Stimulated activated CD4-positive, alpha-beta T cell treated with anti-CD3 and anti-CD28 coated beads, Interleukin-15, amount 100 ng/mL, for 48 hours (primary cell): Measurements from ENCODE around the gene PLK1.
"Not testable (repeated sequence)": the region's sequence is repeated elsewhere in the genome, so short reads cannot be mapped to it uniquely, and the experiment has no call there.

Experiments used
- DNase-seq, 2 donors: peaks; one replicate each; pipeline ENCODE4 v3.0.0-alpha.2; 2020; ENCODE audit warnings: low read depth in 2 of 2

Gene PLK1

DNA sequence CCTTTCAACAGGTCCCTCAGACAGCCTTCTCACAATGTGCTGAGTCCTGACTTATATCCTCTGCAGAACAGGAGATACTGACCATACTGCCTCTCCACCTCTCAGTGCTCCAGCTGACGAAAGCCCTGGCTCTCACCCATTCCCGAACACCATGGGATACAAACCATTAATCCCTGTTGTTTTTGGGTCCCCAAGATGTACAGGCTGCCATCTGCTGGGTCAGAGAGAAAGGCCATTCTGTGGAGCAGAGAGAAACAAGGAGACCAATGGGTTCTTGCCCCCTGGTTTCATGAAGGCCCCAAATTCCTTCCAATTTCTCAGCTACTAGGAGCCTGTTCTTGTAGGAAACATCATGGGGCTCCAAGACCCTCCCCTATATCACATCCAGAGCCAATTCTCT lies 31.3 kb downstream of the PLK1 start:
- no peak for DNase-seq

GRCh38 chr16:23710504-23710903 lies 31.8 kb downstream of the PLK1 start:
- no peak for DNase-seq

- no peak for DNase-seq
Measured at GRCh38 chr16:23711785-23712184, 33.1 kb downstream of the PLK1 start.

DNA sequence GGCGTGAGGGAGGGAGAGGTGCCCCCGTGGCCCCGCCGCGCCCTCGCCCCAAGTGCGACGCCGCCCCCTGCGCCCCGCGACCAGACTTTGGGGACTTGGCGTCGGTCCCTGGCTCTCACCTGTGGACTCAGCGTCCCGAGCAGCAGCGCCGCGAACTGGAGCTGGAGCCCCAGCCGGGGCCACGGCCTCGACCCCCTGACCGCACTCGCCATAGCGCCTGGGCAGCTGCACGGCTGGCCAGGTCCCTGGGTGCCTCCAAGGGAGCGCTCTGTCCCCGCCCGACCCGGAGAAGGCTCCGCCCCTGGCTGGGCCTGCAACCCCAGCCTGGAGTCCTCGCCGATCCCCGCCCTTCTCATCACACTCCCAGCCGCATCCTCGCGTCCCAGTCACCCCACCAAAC lies 34.3 kb downstream of the PLK1 start, which contains the start of gene ERN2:
TSS of gene ERN2 (minus strand) at position 247 of the 400 bp plus-strand sequence. CDS start at position 212, 35 bp downstream.
- DNase-seq: no peak

GRCh38 chr16:23716484-23716883 lies 37.8 kb downstream of the PLK1 start:
- DNase-seq: no peak

GRCh38 chr16:23722613-23723240 lies 44.0 kb downstream of the PLK1 start:
- DNase-seq: not testable (repeated sequence)

DNA sequence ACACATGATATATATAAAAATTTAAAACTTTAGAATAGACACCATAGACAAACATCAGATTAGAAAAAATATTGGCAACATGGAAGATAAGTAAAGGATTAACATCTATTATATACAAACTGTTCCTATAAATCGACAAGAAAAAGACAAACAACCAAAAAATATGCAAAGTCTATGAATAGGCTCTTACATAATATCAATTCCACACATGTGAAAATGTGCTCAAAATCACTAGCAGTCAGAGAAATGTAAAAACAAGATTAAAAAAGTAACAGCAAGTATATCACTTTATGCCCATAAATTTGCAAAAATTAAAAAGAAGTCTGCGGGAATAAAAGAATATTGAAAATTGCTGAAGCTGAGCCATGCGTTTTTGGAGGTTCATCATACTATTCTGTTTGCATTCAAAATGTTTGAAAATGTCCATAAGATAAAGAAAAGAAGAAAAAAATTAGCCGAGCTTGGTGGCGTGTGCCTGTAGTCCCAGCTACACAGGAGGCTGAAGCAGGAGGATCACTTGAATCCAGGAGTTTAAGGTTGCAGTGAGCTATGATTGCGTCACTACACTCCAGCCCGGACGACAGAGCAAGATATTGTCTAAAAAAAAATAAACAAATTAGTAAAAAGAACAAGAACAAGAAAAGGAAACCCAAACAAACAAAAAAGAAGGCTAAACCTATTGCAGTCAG lies 45.6 kb downstream of the PLK1 start:
- DNase-seq: no peak

DNA sequence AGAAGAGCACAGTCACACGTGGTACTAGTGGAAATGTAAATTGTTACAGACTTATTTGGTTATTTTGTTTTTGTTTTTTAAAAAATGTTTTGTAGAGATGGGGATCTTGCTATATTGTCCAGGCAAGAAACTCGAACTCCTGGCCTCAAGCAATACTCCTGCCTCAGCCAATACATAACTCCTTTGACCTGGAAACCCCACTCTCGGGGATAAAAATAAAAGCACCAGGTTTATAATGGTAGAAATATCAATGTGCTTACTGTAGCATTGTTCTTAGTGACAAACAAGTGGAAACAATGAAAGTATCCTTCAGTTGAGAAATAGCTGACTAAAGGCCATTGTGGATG lies 46.1 kb downstream of the PLK1 start:
- no peak for DNase-seq

DNA sequence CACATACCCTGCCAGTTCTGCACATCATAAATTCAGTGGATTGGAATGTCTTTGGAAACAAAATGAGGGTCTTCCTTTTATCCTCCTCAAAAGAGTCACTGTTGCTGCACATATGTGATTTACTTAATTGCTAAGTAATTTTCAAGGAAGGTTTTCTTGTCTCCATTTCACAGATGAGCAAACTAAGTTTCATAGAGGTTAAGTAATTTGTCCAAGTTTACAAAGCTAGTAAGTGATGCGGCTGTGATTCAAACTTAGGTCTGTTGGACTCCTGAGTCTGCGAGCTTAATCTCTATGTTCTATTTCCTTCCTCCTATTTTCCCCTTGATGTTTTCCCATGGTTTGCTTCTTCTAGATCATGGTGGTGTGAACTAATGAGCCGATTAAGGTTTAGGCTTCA lies 48.0 kb downstream of the PLK1 start:
- no peak for DNase-seq

DNA sequence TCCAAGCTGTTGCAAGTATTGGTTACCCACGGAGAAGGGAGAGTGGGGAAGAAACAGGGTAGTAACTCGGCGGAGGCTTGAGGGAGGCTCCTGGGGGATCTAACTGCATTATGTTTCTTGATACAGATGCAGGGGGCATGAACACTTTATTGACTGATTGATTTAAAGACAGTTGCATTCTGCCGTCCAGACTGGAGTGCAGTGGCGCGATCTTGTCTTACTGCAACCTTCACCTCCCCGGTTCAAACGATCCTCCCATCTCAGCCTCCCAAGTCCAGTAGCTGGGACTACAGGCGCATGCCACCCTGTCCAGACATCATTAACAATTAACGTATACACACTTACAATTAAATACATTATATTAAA lies 49.4 kb downstream of the PLK1 start:
- DNase-seq: no peak

DNA sequence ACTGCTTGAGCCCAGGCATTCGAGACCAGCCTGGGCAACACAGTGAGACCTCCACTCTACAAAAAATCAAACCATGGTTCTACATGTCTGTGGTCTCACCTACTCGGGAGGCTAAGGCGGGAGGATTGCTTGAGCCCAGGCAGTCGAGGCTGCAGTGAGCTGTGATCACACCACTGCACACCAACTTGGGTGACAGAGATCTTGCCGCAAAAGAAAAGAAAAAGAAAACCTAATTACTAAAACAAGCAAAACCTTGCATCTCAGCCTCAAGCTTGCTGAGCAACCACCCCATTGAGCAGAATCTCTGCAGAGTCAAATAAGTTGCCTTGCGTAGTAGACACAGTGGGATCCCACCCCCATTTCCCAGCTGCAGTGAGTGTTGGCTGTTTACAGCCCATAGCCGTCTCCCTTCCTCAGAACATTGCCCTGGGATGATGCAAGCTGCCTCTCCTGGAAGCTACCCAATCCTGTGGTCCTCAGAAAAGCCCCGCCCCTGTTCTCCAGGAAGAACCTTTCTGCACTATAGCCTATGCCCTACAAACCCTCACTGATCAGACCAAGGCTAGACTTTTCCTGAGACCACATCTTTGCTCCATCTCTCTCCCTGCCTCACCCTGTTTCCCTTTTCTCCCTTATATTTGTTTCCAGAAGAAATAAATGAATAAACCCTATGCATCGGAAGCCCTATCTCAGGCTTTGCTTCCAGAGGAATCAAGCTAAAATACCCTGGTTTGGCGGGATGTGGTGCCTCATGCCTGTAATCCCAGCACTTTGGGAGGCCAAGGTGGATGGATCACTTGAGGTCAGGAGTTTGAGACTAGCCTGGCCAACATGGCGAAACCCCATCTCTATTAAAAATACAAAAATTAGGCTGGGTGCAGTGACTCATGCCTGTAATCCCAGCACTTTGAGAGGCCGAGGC lies 51.1 kb downstream of the PLK1 start:
- DNase-seq: no peak

- DNase-seq: no peak
Measured at GRCh38 chr16:23734176-23734893, 55.6 kb downstream of the PLK1 start.

- not testable (repeated sequence) for DNase-seq
Measured at GRCh38 chr16:23737423-23738028, 58.8 kb downstream of the PLK1 start.

DNA sequence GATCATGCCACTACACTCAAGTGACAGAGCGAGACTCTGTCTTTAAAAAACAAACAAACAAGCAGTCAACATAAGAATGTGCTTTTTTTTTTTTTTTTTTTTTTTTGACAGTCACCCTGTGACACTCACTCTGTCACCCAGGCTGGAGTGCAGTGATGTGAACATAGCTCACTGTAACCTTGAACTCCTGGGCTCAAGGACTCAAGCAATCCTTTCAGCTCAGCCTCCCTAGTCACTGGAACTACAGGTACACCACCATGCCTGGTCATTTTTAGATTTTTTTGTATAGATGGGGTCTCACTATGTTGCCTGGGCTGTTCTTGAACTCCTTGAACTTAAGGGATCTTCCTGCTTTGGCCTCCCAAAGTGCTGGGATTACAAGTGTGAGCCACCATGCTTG lies 60.8 kb downstream of the PLK1 start:
- DNase-seq: no peak
